NCI-H2107 (cell line): Measurements from ENCODE around the gene GPX2.

ENCODE experiments used
- DNase-seq: peaks from one replicate; lab custom pipeline; 2025; lab: John Stamatoyannopoulos, UW

Gene GPX2

DNA sequence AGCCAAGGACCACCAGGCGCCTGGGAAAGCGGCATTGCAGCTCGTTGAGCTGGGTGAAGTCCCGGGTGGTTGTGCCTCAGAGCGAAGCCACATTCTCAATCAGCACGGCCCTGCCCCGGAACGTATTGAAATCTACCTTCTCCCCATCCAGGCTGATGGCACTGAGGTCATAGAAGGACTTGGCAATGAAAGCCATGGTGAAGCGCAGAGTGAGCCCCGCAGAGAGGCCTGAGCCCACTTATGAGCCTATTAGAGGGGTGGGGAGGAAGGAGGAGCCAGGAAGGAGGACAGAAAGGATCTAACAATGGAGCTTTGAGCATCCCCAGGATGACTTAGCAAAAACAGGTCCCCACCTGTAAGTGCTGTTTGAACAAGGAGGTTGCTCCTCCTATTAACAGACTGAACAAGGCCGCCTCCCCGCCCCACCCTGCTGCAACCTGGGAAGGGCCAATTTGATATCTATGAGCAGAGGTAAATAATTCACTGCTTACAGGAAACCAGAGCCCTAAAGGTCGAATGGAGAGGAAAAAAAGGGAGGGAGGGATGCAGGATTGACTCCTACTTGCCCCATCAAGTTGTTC is at the start of gene GPX2:
Gene GPX2, minus strand, starts transcription at position 215 of the 581 bp plus-strand sequence. Its CDS starts 19 bp downstream, at position 196.
- DNase-seq: peak; percentile 87

DNA sequence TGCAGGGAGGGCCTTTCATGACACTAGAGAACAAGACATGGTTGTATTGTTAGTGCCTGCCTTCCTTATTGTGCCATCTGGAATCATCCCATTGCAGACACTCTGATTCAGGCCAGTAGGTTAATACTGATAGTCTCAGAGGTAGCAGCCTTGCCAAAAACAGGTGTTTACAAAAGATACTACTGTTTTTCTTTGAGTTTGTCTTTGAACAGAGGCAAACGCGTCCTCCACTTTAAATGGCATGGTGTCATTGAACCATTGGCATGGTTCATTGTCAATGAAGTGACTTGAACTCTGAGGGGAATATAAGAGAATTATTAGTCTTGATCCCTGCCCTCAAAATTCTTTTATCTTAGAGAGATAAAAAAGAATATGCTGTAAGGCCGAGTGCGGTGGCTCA is 48.4 kb upstream of the GPX2 start:
- DNase-seq: no peak

DNA sequence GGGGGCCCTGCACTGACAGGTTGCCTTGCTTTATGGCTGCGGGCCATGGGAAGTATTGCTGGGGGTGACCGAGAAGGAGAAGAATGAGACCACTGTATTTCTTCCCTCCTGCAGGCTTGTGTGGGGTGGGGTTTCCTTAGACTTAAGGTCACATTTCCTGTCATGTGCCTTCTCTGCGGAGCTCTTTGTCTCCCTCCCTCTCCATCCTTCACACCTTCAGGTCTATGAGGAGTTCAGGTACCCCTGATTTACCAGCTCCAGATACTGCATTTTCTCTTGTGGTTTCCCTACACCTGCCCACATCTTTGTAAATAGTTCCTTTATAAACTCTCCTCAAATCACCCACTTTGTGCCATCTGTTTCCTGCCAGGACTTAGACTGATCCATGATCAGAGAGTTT is 47.8 kb upstream of the GPX2 start:
- DNase-seq: no peak

DNA sequence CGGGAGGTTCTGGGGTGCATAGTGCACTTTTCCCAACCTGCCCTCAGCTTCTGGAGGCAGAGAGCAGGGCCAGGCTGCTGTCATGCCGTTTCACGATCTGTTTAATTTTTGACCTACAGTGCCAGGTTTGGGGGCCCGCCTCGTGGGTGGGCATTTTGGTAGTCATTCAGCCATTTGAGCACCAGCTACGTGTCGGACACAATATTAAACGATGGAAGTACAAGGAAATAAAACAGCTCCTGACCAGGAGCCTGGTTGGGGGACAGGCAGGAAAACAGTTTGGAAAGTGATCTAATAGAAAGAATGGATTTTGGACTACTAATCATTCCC is 44.9 kb upstream of the GPX2 start:
- no peak for DNase-seq

DNA sequence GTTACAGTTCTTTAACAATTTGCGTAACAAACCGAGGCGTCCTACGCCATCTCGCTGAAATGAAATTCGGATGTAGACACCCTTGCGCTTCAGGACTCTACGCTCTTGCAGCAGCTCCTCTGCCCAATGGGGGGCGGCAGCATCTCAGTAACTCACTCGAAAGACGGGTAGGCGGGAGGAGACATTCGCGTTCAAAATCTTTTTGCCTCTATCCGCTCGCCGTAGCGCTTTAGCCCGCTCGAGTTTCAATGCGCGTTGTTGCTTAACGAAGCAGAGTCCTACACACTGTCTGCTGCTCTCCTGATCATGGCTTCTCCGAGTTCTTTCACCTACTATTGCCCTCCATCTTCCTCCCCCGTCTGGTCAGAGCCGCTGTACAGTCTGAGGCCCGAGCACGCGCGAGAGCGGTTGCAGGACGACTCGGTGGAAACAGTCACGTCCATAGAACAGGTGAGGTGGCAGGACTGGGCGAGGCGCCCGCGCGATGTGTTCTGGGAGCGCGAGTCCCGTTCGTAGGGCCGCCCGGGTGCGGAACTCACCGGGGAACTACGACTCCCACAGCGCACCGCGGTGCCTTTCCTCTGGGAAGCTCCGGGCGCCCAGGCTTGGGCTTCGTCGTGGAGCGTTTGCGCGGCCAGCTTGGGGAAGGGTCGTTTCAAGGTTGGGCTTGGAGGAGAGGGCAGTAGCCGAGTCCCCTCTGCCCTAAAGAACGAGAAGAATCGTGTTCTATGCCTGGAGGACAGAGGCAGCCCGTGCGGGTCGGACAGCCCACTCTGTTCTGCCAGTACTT is 44.3 kb upstream of the GPX2 start, which contains the start of gene FNTB:
Gene FNTB, plus strand, starts transcription at position 248 of the 790 bp plus-strand sequence. Its CDS starts 59 bp downstream, at position 307.
- peak; percentile 97 for DNase-seq

DNA sequence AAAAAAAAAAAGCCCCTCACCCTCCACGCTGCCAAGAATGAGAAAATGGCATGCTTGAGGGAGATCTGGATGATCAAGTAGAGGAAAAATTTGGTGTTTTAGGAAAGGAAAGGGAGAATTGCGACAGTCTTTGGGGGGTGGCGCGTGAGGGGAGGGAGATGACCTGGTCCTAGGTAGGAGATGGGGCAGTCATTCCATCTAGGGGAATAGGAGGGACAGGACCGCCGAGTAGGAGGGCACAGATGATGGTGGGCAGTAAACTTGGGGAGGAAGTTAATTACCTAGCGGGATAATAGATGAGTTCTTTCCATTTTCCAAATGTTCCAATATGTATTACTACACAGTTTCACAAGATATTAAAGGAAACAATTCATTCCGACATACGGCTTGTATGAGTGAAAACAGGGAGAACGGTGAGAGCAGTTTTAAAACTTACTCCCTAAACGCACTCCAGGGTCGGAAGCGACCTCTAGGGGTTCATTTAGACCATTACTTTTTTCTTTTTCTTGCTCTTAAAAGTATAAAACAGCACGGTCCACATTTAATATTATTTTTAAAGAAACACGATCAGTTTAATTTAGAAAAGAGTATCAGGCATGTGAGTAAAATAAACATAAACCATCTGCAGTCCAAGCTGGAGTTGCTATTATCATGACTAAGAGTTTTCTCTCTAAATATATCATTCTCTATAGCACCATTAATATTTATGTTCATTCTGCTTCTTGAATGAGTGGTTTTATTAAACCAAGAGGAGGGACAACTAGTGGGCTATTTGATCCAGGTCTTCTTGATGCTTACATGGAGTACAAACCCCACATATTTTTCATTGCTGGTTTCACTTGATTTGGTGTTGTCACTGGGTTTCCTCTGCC is 41.1 kb upstream of the GPX2 start:
- peak; percentile 24 for DNase-seq

DNA sequence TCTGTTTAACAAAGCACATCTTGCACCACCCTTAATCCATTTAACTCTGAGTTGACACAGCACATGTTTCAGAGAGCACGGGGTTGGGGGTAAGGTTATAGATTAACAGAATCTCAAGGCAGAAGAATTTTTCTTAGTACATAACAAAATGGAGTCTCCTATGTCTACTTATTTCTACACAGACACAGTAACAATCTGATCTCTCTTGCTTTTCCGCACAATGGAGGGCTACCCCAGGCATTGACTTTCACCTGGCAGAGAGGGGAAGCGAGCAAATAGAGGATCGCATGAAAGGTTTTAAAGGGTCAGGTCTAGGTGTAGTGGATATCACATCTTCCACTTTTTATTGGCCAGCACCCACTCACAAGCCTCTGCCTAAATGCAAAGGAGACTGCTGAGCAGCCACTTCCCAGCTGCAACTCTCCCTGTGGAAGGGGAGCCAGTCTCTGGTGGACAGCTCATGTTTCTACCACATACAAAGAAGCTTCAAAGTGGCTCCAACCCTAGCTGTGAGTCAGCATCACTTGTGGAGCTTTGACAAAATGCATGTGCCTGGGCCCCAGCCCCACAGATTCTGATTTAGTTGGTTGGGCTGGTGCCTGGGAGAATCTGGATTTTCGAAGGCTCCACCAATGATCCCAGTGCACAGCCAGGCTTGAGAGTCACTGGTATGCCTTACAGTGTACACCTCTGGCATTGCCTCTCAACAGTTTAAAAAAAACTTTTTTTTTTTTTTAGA is 37.0 kb upstream of the GPX2 start:
- DNase-seq: peak; percentile 54

DNA sequence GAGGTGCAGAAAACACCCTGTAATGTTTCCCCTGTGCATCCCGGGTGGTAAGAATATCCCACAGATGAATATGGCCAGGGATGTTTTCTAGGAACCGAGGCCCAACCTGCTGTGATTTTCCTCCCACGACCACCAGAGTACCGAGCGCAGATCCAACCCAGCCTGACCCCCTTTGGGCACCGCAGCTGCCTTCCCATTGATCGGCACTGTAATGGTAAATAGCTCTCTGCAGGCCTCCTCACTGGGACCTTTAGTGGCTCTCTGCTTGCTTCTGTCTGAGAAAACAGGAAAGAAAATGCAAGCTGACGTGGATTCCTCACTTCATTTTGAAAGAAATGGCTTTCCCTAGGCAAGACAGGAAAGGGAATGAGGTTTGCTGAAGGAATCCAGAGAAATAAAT is 32.0 kb upstream of the GPX2 start:
- DNase-seq: no peak

DNA sequence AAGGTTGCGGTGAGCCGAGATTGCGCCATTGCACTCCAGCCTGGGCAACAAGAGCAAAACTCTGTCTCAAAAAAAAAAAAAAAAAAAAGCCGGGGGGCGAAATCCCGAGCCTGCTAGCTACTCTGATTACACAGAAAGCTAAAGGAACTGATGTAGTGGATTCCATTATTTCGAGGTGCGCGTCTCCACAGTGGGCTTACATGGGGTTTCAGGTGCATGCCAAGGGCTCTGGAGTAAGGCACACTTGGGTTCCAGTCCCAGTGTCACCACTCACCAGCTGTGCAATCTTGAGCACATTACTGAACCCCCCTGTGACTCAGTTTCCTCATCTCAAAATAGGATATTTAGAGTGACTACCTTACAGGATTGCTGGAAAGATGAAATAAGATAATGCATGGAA is 31.3 kb upstream of the GPX2 start:
- no peak for DNase-seq

DNA sequence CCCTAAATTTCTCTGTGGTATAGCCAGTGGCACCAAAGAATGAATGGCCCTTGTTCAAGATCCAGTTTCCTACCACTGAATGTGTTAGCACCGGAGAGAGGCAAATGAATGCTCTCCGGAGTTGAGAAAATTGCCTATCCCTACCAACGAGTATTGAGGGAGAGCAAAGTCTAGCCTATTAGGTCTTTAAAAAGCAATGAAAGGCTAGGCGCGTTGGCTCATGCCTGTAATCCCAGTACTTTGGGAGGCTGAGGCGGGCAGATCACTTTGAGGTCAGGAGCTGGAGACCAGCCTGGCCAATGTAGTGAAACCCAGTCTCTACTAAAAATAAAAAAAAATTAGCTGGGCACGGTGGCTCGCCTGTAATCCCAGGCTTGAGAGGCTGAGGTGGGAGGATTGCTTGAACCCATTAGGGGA is 30.5 kb upstream of the GPX2 start:
- no peak for DNase-seq

DNA sequence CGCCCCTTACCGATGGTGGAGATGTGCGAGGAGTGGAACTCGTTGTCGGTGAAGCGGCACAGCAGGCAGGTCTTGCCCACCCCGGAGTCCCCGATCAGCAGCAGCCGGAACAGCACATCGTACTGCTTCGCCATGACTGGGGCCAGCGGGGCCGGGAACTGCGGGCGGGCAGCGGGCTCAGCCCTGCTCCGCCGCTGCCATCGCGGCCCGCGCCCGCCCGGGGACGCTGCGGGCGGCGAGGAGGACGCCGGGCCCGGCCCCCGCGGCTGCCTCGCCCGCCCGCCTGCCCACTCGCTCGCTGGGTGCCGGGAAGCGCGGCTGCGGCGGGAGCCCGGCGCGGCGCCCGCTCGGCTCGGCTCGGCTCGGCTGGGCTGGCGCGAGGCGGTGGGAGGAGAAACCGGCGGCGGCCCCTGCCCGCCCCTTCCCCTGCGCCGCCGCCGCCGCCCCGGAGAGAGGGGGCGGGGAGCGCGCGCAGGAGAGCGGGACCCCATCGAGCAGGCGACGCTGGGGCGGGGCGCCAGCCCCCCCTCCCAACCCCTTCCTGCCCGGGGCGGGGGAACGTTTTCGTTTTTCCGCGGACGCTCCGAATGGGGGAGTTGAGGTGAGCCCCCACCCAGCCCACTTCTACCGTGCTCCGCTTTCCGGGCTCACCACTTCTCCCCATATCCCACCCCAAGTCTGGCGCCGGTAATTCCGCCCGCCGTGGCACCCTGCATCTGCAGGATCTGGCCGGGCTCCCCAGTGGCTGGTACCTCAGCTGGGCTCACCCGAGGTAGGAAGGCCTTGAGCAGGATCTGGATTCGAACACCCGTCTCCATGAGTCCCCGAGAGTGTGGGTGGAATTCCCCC is 29.6 kb upstream of the GPX2 start, which contains the start of gene RAB15:
Gene RAB15, minus strand, starts transcription at position 394 of the 849 bp plus-strand sequence. Its CDS starts 260 bp downstream, at position 134.
- no peak for DNase-seq

DNA sequence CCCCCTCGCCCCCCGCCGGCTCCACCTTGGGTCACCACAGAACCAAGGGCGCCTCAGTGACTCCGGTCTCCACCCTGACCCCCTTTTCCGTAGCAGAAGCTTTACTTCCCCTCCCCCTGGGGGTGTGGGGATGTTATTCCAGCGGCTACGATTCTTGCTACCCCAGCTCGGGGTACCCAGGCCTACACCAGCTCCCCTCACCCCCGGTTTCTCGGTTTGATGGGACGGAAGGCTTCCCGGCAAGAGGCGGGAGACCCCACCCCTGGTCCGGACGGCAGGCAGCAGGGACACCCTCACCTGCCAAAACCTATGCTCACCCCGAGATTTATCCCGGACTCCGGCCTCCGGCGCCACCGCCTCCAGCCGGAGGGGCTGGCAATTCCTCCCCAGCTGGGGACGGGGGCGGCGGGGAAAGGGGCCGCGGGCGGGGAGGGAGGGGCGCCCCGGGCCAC is 29.0 kb upstream of the GPX2 start:
- DNase-seq: no peak

DNA sequence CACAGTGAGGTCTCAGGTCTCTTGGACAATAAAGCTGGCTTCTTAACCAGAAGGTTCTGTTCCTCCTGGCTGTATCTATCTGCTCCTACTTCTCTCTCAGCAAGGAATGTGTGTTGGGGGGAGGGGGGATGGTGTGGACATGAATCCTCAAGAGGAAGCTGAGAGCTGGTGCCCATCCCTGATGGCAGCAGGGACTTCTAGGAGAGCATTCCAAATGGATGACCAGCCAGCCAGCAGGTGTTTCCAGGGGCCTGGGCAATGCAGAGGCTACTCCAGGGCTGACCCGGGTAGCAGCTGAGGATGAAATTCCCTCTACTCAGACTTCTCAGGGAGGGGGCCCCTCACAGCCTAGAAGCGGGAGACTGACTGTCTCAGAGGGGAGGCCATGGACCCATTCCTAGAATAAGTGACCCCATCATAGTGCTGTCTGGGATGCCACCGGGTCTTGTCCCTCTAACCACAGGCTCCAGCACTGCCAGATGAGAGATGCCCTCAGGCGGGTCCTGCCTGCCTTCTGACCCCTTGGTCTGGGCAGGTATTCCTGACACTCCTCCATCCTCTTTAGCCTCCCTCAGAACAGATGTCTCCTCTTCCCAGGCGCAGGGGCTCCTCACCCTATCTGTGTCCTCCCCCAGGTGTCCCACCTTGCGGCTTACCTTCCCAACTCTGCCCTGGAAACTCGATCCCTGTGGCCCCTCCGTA is 28.4 kb upstream of the GPX2 start:
- DNase-seq: no peak

DNA sequence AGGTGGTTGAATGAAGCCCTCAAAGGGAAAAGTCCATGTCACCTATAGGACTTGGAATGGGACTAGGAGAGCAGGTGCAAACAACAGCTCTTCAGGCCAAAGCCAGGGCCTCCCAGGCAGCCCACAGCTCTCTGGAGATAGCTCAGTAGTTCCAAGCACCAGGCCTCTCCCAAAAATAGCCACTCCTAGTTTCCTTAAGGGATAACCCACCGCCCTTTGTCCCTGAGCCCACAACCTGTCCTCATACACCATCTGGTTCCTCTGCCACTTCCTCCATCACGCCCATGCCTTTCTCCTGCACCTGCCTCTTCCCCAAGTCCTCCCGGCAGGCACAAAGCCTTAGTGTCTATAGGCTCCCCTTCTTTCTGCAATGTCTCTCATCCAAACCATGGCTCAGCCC is 27.5 kb upstream of the GPX2 start:
- DNase-seq: no peak

DNA sequence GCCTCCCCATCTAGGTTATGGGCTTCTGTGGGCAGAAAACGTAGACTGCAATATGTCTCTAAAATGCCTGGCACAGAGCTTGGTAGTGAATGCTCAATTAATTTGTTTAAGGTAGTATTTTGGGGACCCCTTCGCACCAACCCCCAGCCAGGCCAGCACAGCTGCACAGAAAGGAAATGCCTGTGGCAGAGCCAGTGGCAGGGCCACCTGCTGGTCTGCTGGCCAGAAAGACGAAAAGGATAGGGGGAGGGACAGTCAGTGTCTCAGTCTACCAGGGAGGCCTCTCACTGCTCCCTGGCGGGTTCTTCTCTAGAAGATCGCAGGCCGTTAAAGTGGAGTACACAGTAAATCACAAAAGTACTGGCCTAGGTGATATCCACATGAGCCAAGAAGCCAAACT is 26.1 kb upstream of the GPX2 start:
- DNase-seq: no peak

DNA sequence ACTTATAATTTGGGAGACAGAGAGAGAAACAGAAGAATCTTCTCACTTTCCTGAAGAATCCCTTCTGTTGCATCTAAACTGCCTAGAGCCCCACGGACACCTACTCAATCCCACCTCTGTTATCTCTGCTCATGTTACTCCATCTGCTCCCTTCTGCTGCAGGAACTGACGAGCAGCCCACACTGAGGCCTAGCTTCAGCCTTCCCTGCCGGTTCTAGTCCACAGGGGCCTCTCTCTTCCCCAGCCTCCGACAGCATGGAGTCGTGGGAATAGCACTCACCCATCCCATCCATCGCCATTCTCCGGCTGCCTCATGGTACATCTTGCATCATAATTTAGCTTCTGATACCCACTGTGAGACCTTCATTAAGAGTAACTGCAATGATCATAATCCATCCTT is 25.6 kb upstream of the GPX2 start:
- no peak for DNase-seq

DNA sequence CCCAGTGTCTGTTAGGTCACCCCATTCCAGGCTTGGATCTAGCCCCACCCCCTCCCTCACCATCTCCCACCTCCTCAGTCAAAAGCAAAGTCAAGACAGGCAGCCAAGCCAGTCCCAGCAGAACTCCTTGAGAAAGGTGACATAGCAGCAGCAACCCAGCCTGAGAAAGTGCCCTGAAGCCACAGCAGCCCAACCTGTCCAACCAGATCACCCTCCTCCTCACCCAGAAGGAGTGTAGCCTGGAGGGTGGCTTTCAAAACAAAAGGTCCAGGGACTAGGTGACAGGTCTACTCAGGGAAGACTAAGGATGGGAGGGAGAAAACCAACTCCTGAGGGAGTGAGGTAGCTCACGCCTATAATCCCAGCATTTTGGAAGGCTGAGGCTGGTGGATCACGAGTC is 24.4 kb upstream of the GPX2 start:
- DNase-seq: no peak

DNA sequence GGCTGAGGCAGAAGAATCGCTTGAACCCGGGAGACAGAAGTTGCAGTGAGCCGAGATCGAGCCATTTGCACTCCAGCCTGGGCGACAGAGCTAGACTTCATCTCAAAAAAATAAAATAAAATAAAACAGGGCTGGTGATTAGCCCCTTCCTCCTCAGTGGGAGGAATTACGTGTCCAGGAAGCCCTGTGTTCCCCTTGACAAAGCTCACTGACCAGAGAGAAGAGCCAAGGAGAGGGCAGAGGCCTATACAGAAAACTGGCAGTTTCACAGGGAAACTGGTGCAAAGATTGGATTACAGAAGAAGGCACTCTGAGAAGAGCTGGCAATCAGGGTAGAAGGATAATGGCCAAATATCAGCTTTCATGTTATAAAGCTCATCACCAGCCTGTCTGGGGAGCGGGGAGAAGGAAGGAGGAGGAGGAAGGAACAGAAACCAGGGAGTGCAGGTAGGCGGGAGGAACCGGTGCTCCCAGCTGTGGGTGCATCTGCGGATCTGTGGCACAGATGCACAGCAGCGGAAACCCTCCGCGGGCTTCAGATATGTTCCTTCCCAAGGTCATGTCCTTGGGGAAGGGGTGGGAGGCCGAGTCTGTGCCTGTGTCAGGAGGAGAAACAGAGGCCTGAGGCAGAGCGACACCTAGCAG is 22.9 kb upstream of the GPX2 start:
- DNase-seq: no peak

DNA sequence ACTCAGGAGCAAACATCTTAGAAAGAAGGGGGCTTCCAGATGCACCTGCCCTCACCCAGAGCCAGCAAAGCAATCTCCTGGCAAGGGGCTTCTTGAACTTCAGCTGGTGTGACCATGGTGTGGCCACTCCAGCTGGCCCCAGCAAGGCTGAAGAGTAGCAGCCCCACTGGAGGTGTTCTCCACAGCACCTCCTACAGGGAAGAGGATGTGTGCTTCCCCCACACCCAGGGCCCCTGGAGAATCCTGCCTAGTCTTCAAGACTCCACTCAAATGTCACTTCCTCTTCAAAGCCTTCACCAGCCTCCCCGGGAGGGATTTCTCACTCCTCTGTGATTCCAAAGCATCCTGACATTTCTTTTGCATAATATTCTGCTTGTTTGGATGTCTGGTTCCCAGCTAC is 21.1 kb upstream of the GPX2 start:
- DNase-seq: no peak

DNA sequence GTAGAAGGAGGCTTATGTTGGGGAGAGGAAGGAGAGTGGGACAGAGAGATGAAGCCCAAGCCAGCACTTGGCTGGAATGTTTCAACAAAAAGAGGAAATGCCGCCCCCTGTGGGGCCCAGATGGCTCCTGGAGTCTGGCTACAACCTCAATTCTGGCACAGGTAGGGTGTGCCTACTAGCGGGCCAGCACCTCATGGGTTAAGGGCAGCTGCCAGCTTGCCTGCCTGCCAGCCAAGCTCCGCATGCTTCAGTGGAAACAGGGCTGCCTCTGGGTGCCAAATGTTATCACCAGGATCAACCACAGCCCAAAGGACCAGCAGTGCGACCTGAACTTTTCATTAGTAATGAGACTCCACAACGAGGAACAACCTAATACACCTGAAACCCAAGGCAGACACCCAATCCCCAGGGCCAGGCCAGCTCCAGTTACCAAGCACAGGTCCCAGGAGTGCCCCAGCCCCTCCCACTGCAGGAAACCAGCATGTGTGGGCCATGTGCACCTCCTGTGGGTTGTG is 18.3 kb upstream of the GPX2 start:
- DNase-seq: peak; percentile 91
